ENCODE results near the gene COBL. TPM values are rescaled to one million over a fixed set of nuclear protein-coding genes. Genes with fewer than 3 reads are reported as not detected.

COBL gene
- total and polyA plus RNA-seq, 10 of the 15 experiments (the other 5 are each of a cell fraction or from before 2014, with no cell fraction given): 0.21 TPM; not detected in 9

DNA sequence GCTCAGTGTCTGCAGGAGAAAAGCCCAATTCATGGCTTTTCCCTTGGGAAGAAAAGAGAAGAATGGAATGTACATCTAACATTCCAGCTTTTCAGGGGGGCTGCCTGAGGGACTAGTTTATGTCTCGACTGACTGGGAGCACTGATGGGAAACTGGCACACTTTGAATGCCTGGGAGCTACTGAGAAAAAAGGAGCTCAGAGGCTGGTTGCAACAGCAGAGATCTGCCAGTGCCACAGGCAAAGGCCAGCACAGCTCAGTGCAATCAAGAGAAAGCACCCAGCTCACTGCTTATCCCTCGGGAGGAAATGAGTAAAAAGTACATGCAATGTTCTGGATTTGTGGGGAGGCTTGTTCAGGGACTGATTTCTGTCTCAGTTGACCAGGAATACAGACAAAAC lies 226.2 kb downstream of the COBL start:
- FAIRE-seq (no peak), DNase-seq (ENCODE audit: low read depth, low spot score) (no peak), ATAC-seq (no peak)
- in situ Hi-C loops (cut with MboI) (no loop called here), intact Hi-C loops (cut with micrococcal nuclease; ENCODE audit: unreplicated experiment) (no loop called here)
- no peak overlapping the region for H3K9ac ChIP-seq (ENCODE audit: control insufficient read depth, insufficient read depth, low read length)
- H2AFZ ChIP-seq (ENCODE audit: control insufficient read depth, low read depth, low read length): no peak overlapping the region
- BruUV-seq (replicated peaks): no TSS peak
- no peaks in the 10 kb centered on the region; the same call in 2 of the 3 replicates for H3K9me3 ChIP-seq (replicated peaks; ENCODE audit: control insufficient read depth, insufficient read depth, low read length)
- WGBS (ENCODE audit: insufficient coverage, insufficient replicate concordance, low lambda C conversion rate, missing lambda C conversion rate): 0% methylated on average over 2 of the region's 2 CpGs
- ChIA-PET CTCF (no interaction called here), POLR2A (no interaction called here), SMC1A (ENCODE audit: uncharacterized antibody, unreplicated experiment) (interaction anchor here (1.2 kb wide), 1 partner anchor 9 kb away, joined by 3 read pairs; no protein-coding TSS in a partner anchor), RAD21 (ENCODE audit: unreplicated experiment) (no interaction called here)
- H3K4me2 ChIP-seq (ENCODE audit: control insufficient read depth, insufficient read depth): no peak overlapping the region
- H3K36me3 ChIP-seq (ENCODE audit: control insufficient read depth in 2 of 2, insufficient read depth in 2 of 2, low read length in 1 of 2): no peaks in the 10 kb centered on the region
- no peak overlapping the region for H3K27ac ChIP-seq (ENCODE audit: control insufficient read depth, insufficient read depth)
- no peaks in the 10 kb centered on the region for H4K20me1 ChIP-seq (ENCODE audit: control insufficient read depth, insufficient read depth)
- no peaks in the 10 kb centered on the region for H3K79me2 ChIP-seq (ENCODE audit: control insufficient read depth, insufficient read depth, low read length)
- H3K27me3 ChIP-seq (replicated peaks in 1 of 2; ENCODE audit: control insufficient read depth in 2 of 2, insufficient read depth in 2 of 2, low read length in 1 of 2): no peaks in the 10 kb centered on the region
- H3K4me3 ChIP-seq: no peak overlapping the region
- H3K4me1 ChIP-seq (ENCODE audit: control insufficient read depth, insufficient read depth, low read length): no peaks in the 10 kb centered on the region
- TF ChIP-seq NBN (IDR thresholded peaks at IDR 0.05) (no peak), RAD21 (IDR thresholded peaks at IDR 0.05; ENCODE audit: insufficient read depth, low read depth, low read length) (no peak), CREM (IDR thresholded peaks at IDR 0.05; ENCODE audit: low read depth) (no peak), PBX3 (IDR thresholded peaks at IDR 0.05; ENCODE audit: insufficient replicate concordance, low read depth, low read length) (no peak), RCOR1 (conservative IDR thresholded peaks at IDR 0.05; ENCODE audit: low read depth, low read length) (no peak), SUZ12 (IDR thresholded peaks at IDR 0.05; ENCODE audit: unreplicated experiment) (no peak), MTA3 (IDR thresholded peaks at IDR 0.05; ENCODE audit: borderline replicate concordance, low read length) (no peak), KLF5 (IDR thresholded peaks at IDR 0.05; ENCODE audit: partially characterized antibody) (no peak), ZNF217 (IDR thresholded peaks at IDR 0.05) (no peak)
- TF ChIP-seq, protein P1, sequence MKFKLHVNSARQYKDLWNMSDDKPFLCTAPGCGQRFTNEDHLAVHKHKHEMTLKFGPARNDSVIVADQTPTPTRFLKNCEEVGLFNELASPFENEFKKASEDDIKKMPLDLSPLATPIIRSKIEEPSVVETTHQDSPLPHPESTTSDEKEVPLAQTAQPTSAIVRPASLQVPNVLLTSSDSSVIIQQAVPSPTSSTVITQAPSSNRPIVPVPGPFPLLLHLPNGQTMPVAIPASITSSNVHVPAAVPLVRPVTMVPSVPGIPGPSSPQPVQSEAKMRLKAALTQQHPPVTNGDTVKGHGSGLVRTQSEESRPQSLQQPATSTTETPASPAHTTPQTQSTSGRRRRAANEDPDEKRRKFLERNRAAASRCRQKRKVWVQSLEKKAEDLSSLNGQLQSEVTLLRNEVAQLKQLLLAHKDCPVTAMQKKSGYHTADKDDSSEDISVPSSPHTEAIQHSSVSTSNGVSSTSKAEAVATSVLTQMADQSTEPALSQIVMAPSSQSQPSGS (IDR thresholded peaks at IDR 0.05; ENCODE audit: low read length): no peak
- TF ChIP-seq, protein P2, sequence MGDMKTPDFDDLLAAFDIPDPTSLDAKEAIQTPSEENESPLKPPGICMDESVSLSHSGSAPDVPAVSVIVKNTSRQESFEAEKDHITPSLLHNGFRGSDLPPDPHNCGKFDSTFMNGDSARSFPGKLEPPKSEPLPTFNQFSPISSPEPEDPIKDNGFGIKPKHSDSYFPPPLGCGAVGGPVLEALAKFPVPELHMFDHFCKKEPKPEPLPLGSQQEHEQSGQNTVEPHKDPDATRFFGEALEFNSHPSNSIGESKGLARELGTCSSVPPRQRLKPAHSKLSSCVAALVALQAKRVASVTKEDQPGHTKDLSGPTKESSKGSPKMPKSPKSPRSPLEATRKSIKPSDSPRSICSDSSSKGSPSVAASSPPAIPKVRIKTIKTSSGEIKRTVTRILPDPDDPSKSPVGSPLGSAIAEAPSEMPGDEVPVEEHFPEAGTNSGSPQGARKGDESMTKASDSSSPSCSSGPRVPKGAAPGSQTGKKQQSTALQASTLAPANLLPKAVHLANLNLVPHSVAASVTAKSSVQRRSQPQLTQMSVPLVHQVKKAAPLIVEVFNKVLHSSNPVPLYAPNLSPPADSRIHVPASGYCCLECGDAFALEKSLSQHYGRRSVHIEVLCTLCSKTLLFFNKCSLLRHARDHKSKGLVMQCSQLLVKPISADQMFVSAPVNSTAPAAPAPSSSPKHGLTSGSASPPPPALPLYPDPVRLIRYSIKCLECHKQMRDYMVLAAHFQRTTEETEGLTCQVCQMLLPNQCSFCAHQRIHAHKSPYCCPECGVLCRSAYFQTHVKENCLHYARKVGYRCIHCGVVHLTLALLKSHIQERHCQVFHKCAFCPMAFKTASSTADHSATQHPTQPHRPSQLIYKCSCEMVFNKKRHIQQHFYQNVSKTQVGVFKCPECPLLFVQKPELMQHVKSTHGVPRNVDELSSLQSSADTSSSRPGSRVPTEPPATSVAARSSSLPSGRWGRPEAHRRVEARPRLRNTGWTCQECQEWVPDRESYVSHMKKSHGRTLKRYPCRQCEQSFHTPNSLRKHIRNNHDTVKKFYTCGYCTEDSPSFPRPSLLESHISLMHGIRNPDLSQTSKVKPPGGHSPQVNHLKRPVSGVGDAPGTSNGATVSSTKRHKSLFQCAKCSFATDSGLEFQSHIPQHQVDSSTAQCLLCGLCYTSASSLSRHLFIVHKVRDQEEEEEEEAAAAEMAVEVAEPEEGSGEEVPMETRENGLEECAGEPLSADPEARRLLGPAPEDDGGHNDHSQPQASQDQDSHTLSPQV (IDR thresholded peaks at IDR 0.05): no peak
- TF ChIP-seq, protein P3, sequence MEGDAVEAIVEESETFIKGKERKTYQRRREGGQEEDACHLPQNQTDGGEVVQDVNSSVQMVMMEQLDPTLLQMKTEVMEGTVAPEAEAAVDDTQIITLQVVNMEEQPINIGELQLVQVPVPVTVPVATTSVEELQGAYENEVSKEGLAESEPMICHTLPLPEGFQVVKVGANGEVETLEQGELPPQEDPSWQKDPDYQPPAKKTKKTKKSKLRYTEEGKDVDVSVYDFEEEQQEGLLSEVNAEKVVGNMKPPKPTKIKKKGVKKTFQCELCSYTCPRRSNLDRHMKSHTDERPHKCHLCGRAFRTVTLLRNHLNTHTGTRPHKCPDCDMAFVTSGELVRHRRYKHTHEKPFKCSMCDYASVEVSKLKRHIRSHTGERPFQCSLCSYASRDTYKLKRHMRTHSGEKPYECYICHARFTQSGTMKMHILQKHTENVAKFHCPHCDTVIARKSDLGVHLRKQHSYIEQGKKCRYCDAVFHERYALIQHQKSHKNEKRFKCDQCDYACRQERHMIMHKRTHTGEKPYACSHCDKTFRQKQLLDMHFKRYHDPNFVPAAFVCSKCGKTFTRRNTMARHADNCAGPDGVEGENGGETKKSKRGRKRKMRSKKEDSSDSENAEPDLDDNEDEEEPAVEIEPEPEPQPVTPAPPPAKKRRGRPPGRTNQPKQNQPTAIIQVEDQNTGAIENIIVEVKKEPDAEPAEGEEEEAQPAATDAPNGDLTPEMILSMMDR (IDR thresholded peaks at IDR 0.05 in 2 of 3, conservative IDR thresholded peaks at IDR 0.05 in 1 of 3; ENCODE audit: control insufficient read depth in 2 of 3, extremely low read depth in 1 of 3, insufficient read depth in 1 of 3, low read depth in 3 of 3, low read length in 3 of 3): no peak
- TF ChIP-seq, protein P4, sequence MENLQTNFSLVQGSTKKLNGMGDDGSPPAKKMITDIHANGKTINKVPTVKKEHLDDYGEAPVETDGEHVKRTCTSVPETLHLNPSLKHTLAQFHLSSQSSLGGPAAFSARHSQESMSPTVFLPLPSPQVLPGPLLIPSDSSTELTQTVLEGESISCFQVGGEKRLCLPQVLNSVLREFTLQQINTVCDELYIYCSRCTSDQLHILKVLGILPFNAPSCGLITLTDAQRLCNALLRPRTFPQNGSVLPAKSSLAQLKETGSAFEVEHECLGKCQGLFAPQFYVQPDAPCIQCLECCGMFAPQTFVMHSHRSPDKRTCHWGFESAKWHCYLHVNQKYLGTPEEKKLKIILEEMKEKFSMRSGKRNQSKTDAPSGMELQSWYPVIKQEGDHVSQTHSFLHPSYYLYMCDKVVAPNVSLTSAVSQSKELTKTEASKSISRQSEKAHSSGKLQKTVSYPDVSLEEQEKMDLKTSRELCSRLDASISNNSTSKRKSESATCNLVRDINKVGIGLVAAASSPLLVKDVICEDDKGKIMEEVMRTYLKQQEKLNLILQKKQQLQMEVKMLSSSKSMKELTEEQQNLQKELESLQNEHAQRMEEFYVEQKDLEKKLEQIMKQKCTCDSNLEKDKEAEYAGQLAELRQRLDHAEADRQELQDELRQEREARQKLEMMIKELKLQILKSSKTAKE (IDR thresholded peaks at IDR 0.05; ENCODE audit: low read depth, poor library complexity, severe bottlenecking): no peak

All from GM12878 (cell line).